ENCODE measurements around the gene TMEM181. TPM values are rescaled to one million over a fixed set of nuclear protein-coding genes. Genes with fewer than 3 reads are reported as not detected.

The TMEM181 gene
- total RNA-seq, 1 experiment from 2014 or later: 31.6 TPM

- Histone ChIP-seq H3K4me1 (ENCODE audit: insufficient read depth, low read length, poor library complexity, severe bottlenecking) (no peaks in the 10 kb centered on the region), H3K36me3 (ENCODE audit: insufficient read depth, low read length, poor library complexity, severe bottlenecking) (peaks cover 51% of the 10 kb centered on the region), H3K27me3 (replicated peaks; ENCODE audit: insufficient read depth, low read depth, low read length, poor library complexity) (no peaks in the 10 kb centered on the region), H3K9me3 (ENCODE audit: low read depth, low read length, poor library complexity, severe bottlenecking) (no peaks in the 10 kb centered on the region), H3K27ac (ENCODE audit: low read depth, low read length, poor library complexity, severe bottlenecking) (no peak overlapping the region), H3K4me3 (ENCODE audit: low read depth, low read length, poor library complexity, severe bottlenecking) (no peak overlapping the region)
- TF ChIP-seq CTCF (conservative IDR thresholded peaks at IDR 0.05; ENCODE audit: low read depth, low read length): no peak
- no peak for TF ChIP-seq EZH2 (IDR thresholded peaks at IDR 0.05; ENCODE audit: borderline replicate concordance, low read depth, low read length, poor library complexity, severe bottlenecking)
- BruUV-seq (replicated peaks): no TSS peak
- DNase-seq (ENCODE audit: low spot score): no peak
- POLR2A ChIA-PET (ENCODE audit: low non-redundant PET): no interaction called here
- intact Hi-C loops (cut with micrococcal nuclease; ENCODE audit: unreplicated experiment): loop anchor here (10.0 kb wide), 1 partner anchor 143 kb away; no protein-coding TSS in a partner anchor
- CTCF ChIA-PET: interaction anchor here (0.6 kb wide), 1 partner anchor 94 kb away, joined by 3 read pairs; no protein-coding TSS in a partner anchor
These were observed 47.7 kb downstream of the TMEM181 start for GRCh38 chr6:158607411-158608170.

- intact Hi-C loops (cut with micrococcal nuclease; ENCODE audit: unreplicated experiment): loop anchor here (10.0 kb wide), 1 partner anchor 143 kb away; no protein-coding TSS in a partner anchor
- no peak for DNase-seq (ENCODE audit: low spot score)
- no TSS peak for BruUV-seq (replicated peaks)
- Histone ChIP-seq H3K4me1 (ENCODE audit: insufficient read depth, low read length, poor library complexity, severe bottlenecking) (no peaks in the 10 kb centered on the region), H3K4me3 (ENCODE audit: low read depth, low read length, poor library complexity, severe bottlenecking) (no peak overlapping the region), H3K9me3 (ENCODE audit: low read depth, low read length, poor library complexity, severe bottlenecking) (no peaks in the 10 kb centered on the region), H3K27me3 (replicated peaks; ENCODE audit: insufficient read depth, low read depth, low read length, poor library complexity) (no peaks in the 10 kb centered on the region), H3K36me3 (ENCODE audit: insufficient read depth, low read length, poor library complexity, severe bottlenecking) (peaks cover 51% of the 10 kb centered on the region), H3K27ac (ENCODE audit: low read depth, low read length, poor library complexity, severe bottlenecking) (no peak overlapping the region)
- POLR2A ChIA-PET (ENCODE audit: low non-redundant PET): no interaction called here
- TF ChIP-seq EZH2 (IDR thresholded peaks at IDR 0.05; ENCODE audit: borderline replicate concordance, low read depth, low read length, poor library complexity, severe bottlenecking): no peak
- TF ChIP-seq CTCF (conservative IDR thresholded peaks at IDR 0.05; ENCODE audit: low read depth, low read length): no peak
- CTCF ChIA-PET: interaction anchor here (0.6 kb wide), 1 partner anchor 95 kb away, joined by 3 read pairs; no protein-coding TSS in a partner anchor
These were observed 48.3 kb downstream of the TMEM181 start for GRCh38 chr6:158608221-158608620.

- BruUV-seq (replicated peaks): no TSS peak
- Histone ChIP-seq H3K4me1 (ENCODE audit: insufficient read depth, low read length, poor library complexity, severe bottlenecking) (no peaks in the 10 kb centered on the region), H3K4me3 (ENCODE audit: low read depth, low read length, poor library complexity, severe bottlenecking) (no peak overlapping the region), H3K27me3 (replicated peaks; ENCODE audit: insufficient read depth, low read depth, low read length, poor library complexity) (no peaks in the 10 kb centered on the region), H3K9me3 (ENCODE audit: low read depth, low read length, poor library complexity, severe bottlenecking) (no peaks in the 10 kb centered on the region), H3K36me3 (ENCODE audit: insufficient read depth, low read length, poor library complexity, severe bottlenecking) (peaks cover 51% of the 10 kb centered on the region), H3K27ac (ENCODE audit: low read depth, low read length, poor library complexity, severe bottlenecking) (no peak overlapping the region)
- CTCF ChIA-PET: no interaction called here
- intact Hi-C loops (cut with micrococcal nuclease; ENCODE audit: unreplicated experiment): loop anchor here (10.0 kb wide), 1 partner anchor 145 kb away; no protein-coding TSS in a partner anchor
- POLR2A ChIA-PET (ENCODE audit: low non-redundant PET): no interaction called here
- TF ChIP-seq EZH2 (IDR thresholded peaks at IDR 0.05; ENCODE audit: borderline replicate concordance, low read depth, low read length, poor library complexity, severe bottlenecking) (no peak), CTCF (conservative IDR thresholded peaks at IDR 0.05; ENCODE audit: low read depth, low read length) (no peak)
- no peak for DNase-seq (ENCODE audit: low spot score)
These were observed 49.7 kb downstream of the TMEM181 start for GRCh38 chr6:158609455-158610155.
